Measurements from ENCODE around the gene FBXL19. TPM values are rescaled to one million over a fixed set of nuclear protein-coding genes. Genes with fewer than 3 reads are reported as not detected.

FBXL19 gene
- polyA plus RNA-seq, 3 donors, result 0.14 to 7.6 TPM; not detected in 1

GRCh38 chr16:30920891-30921290, 2.5 kb upstream of the FBXL19 start:
- H3K9me3 ChIP-seq (replicated peaks in 1 of 2; ENCODE audit: control insufficient read depth in 1 of 2, insufficient read depth in 1 of 2, low read length in 2 of 2), result peaks cover 0 to 5% of the 10 kb centered on the region in 2 donors
- no peak overlapping the region for H3K27ac ChIP-seq (ENCODE audit: low read depth in 1 of 2, low read length in 2 of 2)
- peaks cover 0 to 4% (median 0%) of the 10 kb centered on the region in 3 donors for H3K27me3 Mint-ChIP-seq (ENCODE audit: low read depth in 3 of 3)
- peak overlapping the region in 2 of 7 donors; percentile 30 to 58 for H3K27ac Mint-ChIP-seq
- no peaks in the 10 kb centered on the region for H4K20me1 ChIP-seq (ENCODE audit: insufficient read depth, low read length)
- DNase-seq, result no peak
- no peak overlapping the region for H3K4me3 Mint-ChIP-seq
- peaks cover under 1 to 2% of the 10 kb centered on the region in 2 donors for H3K36me3 Mint-ChIP-seq
- H3K79me2 ChIP-seq (ENCODE audit: insufficient read depth, low read length), result no peaks in the 10 kb centered on the region
- no peak overlapping the region for H3K4me2 ChIP-seq (replicated peaks; ENCODE audit: extremely low read depth, low read length, poor library complexity, severe bottlenecking)
- no peaks in the 10 kb centered on the region for H3K27me3 ChIP-seq (ENCODE audit: control insufficient read depth in 2 of 2, insufficient read depth in 2 of 2, low read length in 2 of 2)
- no peak for TF ChIP-seq CTCF (IDR thresholded peaks at IDR 0.05)
- WGBS (ENCODE audit: insufficient coverage), result 80% methylated on average over 1 of the region's 2 CpGs
- peak overlapping the region; percentile 83 for H2AFZ ChIP-seq (ENCODE audit: insufficient read depth, low read depth, low read length, poor library complexity, severe bottlenecking)
- peaks cover 25% of the 10 kb centered on the region for H3K4me1 Mint-ChIP-seq
- no peak overlapping the region for H3K9ac ChIP-seq (ENCODE audit: insufficient read depth, low read length, poor library complexity, severe bottlenecking)
- intact Hi-C loops (cut with micrococcal nuclease), result loop anchor here (1.0 to 10.0 kb wide), 5 partner anchors 76 to 266 kb away; partner anchors contain the start of genes CFAP119 (in 1 of the 2), FBRS (in 1 of the 2), PRR14 (in 1 of the 2) and RNF40 (in 1 of the 2)
- H3K4me1 ChIP-seq (ENCODE audit: control insufficient read depth in 1 of 2, insufficient read depth in 2 of 2, low read length in 2 of 2), result peaks cover 12 to 25% of the 10 kb centered on the region in 2 donors
- H3K36me3 ChIP-seq (replicated peaks in 1 of 2; ENCODE audit: control insufficient read depth in 1 of 2, insufficient read depth in 2 of 2, low read length in 2 of 2), result peaks cover 0 to 2% of the 10 kb centered on the region in 2 donors
- H3K9me3 Mint-ChIP-seq, result peaks cover 4 to 9% (median 6%) of the 10 kb centered on the region in 7 donors
- no peak overlapping the region for H3K4me3 ChIP-seq (replicated peaks in 1 of 3; ENCODE audit: low read depth in 2 of 3, low read length in 3 of 3)

- Histone ChIP-seq H2AFZ (ENCODE audit: insufficient read depth, low read depth, low read length, poor library complexity, severe bottlenecking) (peak overlapping the region; percentile 83), H3K9me3 (replicated peaks in 1 of 2; ENCODE audit: control insufficient read depth in 1 of 2, insufficient read depth in 1 of 2, low read length in 2 of 2) (peaks cover 0 to 5% of the 10 kb centered on the region in 2 donors), H3K79me2 (ENCODE audit: insufficient read depth, low read length) (no peaks in the 10 kb centered on the region), H3K4me3 (replicated peaks in 1 of 3; ENCODE audit: low read depth in 2 of 3, low read length in 3 of 3) (peak overlapping the region; percentile 43 to 85 (median 60)), H3K27ac (ENCODE audit: low read depth in 1 of 2, low read length in 2 of 2) (peak overlapping the region in 1 of 2 donors; percentile 61), H3K4me1 (ENCODE audit: control insufficient read depth in 1 of 2, insufficient read depth in 2 of 2, low read length in 2 of 2) (peaks cover 12 to 25% of the 10 kb centered on the region in 2 donors), H3K9ac (ENCODE audit: insufficient read depth, low read length, poor library complexity, severe bottlenecking) (no peak overlapping the region), H3K36me3 (replicated peaks in 1 of 2; ENCODE audit: control insufficient read depth in 1 of 2, insufficient read depth in 2 of 2, low read length in 2 of 2) (peaks cover 3 to 7% of the 10 kb centered on the region in 2 donors), H3K27me3 (ENCODE audit: control insufficient read depth in 2 of 2, insufficient read depth in 2 of 2, low read length in 2 of 2) (no peaks in the 10 kb centered on the region), H4K20me1 (ENCODE audit: insufficient read depth, low read length) (no peaks in the 10 kb centered on the region), H3K4me2 (replicated peaks; ENCODE audit: extremely low read depth, low read length, poor library complexity, severe bottlenecking) (peak overlapping the region; percentile 80)
- H3K36me3 Mint-ChIP-seq, result peaks cover 4 to 7% of the 10 kb centered on the region in 2 donors
- DNase-seq, result no peak
- peaks cover 0 to under 1% (median 0%) of the 10 kb centered on the region in 3 donors for H3K27me3 Mint-ChIP-seq (ENCODE audit: low read depth in 3 of 3)
- WGBS (ENCODE audit: insufficient coverage), result 4% methylated on average over 3 of the region's 6 CpGs
- H3K9me3 Mint-ChIP-seq, result peaks cover 4 to 9% (median 6%) of the 10 kb centered on the region in 7 donors
- TF ChIP-seq CTCF (IDR thresholded peaks at IDR 0.05), result no peak
- peak overlapping the region in 6 of 7 donors; percentile 96 to 100 (median 100) for H3K27ac Mint-ChIP-seq
- peak overlapping the region; percentile 94 to 100 for H3K4me3 Mint-ChIP-seq
- intact Hi-C loops (cut with micrococcal nuclease), result loop anchor here (1.0 to 10.0 kb wide), 5 partner anchors 77 to 267 kb away; partner anchors contain the start of genes CFAP119 (in 1 of the 2), FBRS (in 1 of the 2), PRR14 (in 1 of the 2) and RNF40 (in 1 of the 2)
- peaks cover 29% of the 10 kb centered on the region for H3K4me1 Mint-ChIP-seq
Observed at GRCh38 chr16:30921459-30921747, 2.0 kb upstream of the FBXL19 start.
